Lower lobe of right lung (tissue), 2 donors: ENCODE measurements around the gene ANKRD42. TPM values are rescaled to one million over a fixed set of nuclear protein-coding genes. Genes with fewer than 3 reads are reported as not detected.
A peak's percentile ranks its signal among the peaks of the same experiment; 100 is the strongest.

Experiments used
- ATAC-seq, 2 donors: fragments of 200-7000 bp; cut with Tn5 transposase; one replicate each; pipeline ENCODE4 v1.9.1; 2020 to 2022; ENCODE audit warnings: mild to moderate bottlenecking in 2 of 2, moderate library complexity in 2 of 2
- DNase-seq: peaks from one replicate; pipeline ENCODE4 v3.0.0-alpha.2; 2020
- H3K27ac ChIP-seq: fragments of 200-600 bp; one replicate; pipeline ENCODE4 v1.8.0; 2022
- H3K27me3 ChIP-seq: fragments of 200-600 bp; one replicate; pipeline ENCODE4 v1.8.0; 2022; ENCODE audit warnings: low read depth
- H3K36me3 ChIP-seq: fragments of 200-600 bp; one replicate; pipeline ENCODE4 v1.8.0; 2022; ENCODE audit warnings: mild to moderate bottlenecking
- H3K4me1 ChIP-seq: fragments of 200-600 bp; one replicate; pipeline ENCODE4 v1.8.0; 2022
- H3K4me3 ChIP-seq: fragments of 200-600 bp; one replicate; pipeline ENCODE4 v1.8.0; 2022; ENCODE audit warnings: mild to moderate bottlenecking
- H3K9me3 ChIP-seq: fragments of 200-600 bp; one replicate; pipeline ENCODE4 v1.8.0; 2022
- intact Hi-C: fragments of 100-400 bp; cut with DNase I; formaldehyde crosslinking; loops from one replicate; pipeline ENCODE4 v1.11.0; 2022
- total RNA-seq: library from RNA; stranded (reverse); fragmentation: NEBNext Ultra II Directional; extraction: Animal tissue kit (Norgen Biotek cat#: 25700); gene quantifications from one replicate; pipeline ENCODE4 v1.2.1, GENCODE V29; 2021
- TF ChIP-seq, protein P1 (sequence below): fragments of 200-600 bp; IDR thresholded peaks from one replicate; pipeline ENCODE4 v1.8.0; 2022; ENCODE audit warnings: antibody characterized with exemption, mild to moderate bottlenecking
- donor health status: DM: no; HTN: yes; CAD: no; lungs with severe emphysema.

The ANKRD42 gene
- total RNA-seq, 1 donor from 2014 or later, result 15.9 TPM

- Histone ChIP-seq H3K27ac (no peak overlapping the region), H3K9me3 (no peaks in the 10 kb centered on the region), H3K4me1 (peaks cover 47% of the 10 kb centered on the region), H3K36me3 (peaks cover 100% of the 10 kb centered on the region), H3K27me3 (no peaks in the 10 kb centered on the region), H3K4me3 (no peak overlapping the region)
- DNase-seq, result no peak
- ATAC-seq, result no peak
- intact Hi-C loops, result no loop called here
- TF ChIP-seq, protein P1, sequence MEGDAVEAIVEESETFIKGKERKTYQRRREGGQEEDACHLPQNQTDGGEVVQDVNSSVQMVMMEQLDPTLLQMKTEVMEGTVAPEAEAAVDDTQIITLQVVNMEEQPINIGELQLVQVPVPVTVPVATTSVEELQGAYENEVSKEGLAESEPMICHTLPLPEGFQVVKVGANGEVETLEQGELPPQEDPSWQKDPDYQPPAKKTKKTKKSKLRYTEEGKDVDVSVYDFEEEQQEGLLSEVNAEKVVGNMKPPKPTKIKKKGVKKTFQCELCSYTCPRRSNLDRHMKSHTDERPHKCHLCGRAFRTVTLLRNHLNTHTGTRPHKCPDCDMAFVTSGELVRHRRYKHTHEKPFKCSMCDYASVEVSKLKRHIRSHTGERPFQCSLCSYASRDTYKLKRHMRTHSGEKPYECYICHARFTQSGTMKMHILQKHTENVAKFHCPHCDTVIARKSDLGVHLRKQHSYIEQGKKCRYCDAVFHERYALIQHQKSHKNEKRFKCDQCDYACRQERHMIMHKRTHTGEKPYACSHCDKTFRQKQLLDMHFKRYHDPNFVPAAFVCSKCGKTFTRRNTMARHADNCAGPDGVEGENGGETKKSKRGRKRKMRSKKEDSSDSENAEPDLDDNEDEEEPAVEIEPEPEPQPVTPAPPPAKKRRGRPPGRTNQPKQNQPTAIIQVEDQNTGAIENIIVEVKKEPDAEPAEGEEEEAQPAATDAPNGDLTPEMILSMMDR, result no peak
Observed at GRCh38 chr11:83168756-83169155, 24.8 kb upstream of the ANKRD42 start.

DNA sequence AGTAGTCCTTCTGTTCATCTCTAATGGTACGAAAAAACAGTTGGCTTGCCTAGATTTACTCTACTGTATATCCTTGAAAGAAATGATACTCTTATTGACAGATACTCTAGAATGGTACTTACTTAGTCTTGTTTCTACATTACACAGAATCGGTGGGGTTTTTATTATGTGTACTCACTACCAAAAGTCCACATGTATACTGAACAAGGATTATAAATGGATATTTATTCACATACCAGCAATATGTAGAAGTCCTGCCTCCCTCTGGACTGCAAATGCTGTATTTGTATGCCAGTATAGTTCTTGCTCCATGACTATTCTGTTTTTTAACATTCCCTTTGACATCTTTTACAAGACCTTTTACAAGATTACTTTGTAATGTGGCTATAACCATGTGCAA lies 22.6 kb upstream of the ANKRD42 start:
- DNase-seq (no peak), ATAC-seq (no peak)
- peaks cover 100% of the 10 kb centered on the region for H3K36me3 ChIP-seq
- intact Hi-C loops, result no loop called here
- TF ChIP-seq, protein P1, result no peak
- no peaks in the 10 kb centered on the region for H3K27me3 ChIP-seq
- no peak overlapping the region for H3K27ac ChIP-seq
- no peaks in the 10 kb centered on the region for H3K9me3 ChIP-seq
- peak overlapping the region; percentile 30 for H3K4me3 ChIP-seq
- H3K4me1 ChIP-seq, result peaks cover 68% of the 10 kb centered on the region

- H3K36me3 ChIP-seq, result peaks cover 99% of the 10 kb centered on the region
- ATAC-seq (no peak), DNase-seq (no peak)
- intact Hi-C loops, result no loop called here
- no peak overlapping the region for H3K4me3 ChIP-seq
- H3K4me1 ChIP-seq, result peaks cover 73% of the 10 kb centered on the region
- no peak overlapping the region for H3K27ac ChIP-seq
- no peaks in the 10 kb centered on the region for H3K27me3 ChIP-seq
- TF ChIP-seq, protein P1, result no peak
- no peaks in the 10 kb centered on the region for H3K9me3 ChIP-seq
Observed at GRCh38 chr11:83172551-83172950, 21.0 kb upstream of the ANKRD42 start.

DNA sequence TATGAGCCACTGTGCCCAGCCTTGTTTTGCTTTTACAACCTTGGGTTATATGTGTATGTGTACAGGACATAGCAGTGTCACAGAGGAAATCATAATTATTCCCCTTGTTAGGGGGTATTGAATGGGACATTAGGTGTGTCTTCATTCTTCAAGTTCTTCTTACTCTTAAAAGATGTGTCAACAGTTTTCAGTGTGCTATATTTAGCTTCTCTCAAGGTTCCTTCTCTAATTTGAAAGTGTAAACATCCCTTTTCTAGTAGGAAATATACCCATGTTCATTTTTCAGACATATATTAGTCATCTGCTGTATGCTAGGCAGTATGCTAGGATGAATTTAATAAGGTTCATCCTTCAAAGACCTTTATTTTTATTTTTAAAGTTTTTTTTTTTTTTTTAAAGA lies 19.5 kb upstream of the ANKRD42 start:
- no peaks in the 10 kb centered on the region for H3K9me3 ChIP-seq
- ATAC-seq (peak; percentile 27 to 38), DNase-seq (no peak)
- H3K27ac ChIP-seq, result no peak overlapping the region
- TF ChIP-seq, protein P1, result no peak
- H3K4me1 ChIP-seq, result peaks cover 73% of the 10 kb centered on the region
- H3K4me3 ChIP-seq, result no peak overlapping the region
- intact Hi-C loops, result no loop called here
- peaks cover 99% of the 10 kb centered on the region for H3K36me3 ChIP-seq
- no peaks in the 10 kb centered on the region for H3K27me3 ChIP-seq

- ATAC-seq (peak in 1 of 2 donors; percentile 49), DNase-seq (no peak)
- intact Hi-C loops, result no loop called here
- Histone ChIP-seq H3K27ac (no peak overlapping the region), H3K36me3 (peaks cover 99% of the 10 kb centered on the region), H3K27me3 (no peaks in the 10 kb centered on the region), H3K4me3 (no peak overlapping the region), H3K4me1 (peaks cover 55% of the 10 kb centered on the region), H3K9me3 (no peaks in the 10 kb centered on the region)
- TF ChIP-seq, protein P1, result no peak
Observed at GRCh38 chr11:83175815-83176214, 17.7 kb upstream of the ANKRD42 start.

GRCh38 chr11:83181815-83182214 lies 11.7 kb upstream of the ANKRD42 start:
- TF ChIP-seq, protein P1, result no peak
- DNase-seq, result no peak
- Histone ChIP-seq H3K36me3 (peaks cover 100% of the 10 kb centered on the region), H3K27ac (no peak overlapping the region), H3K4me3 (no peak overlapping the region), H3K27me3 (no peaks in the 10 kb centered on the region), H3K9me3 (no peaks in the 10 kb centered on the region), H3K4me1 (peaks cover 5% of the 10 kb centered on the region)
- intact Hi-C loops, result no loop called here
- ATAC-seq, result peak in 1 of 2 donors; percentile 42
